Right lung (tissue), 5 donors: ENCODE measurements around the gene ACLY. TPM values are rescaled to one million over a fixed set of nuclear protein-coding genes. Genes with fewer than 3 reads are reported as not detected.
"Not testable (repeated sequence)": the region's sequence is repeated elsewhere in the genome, so short reads cannot be mapped to it uniquely, and the experiment has no call there.

Experiments used
- DNase-seq, 2 donors: peaks; one replicate each; pipeline ENCODE4 v3.0.0-alpha.2; 2013
- polyA plus RNA-seq, 5 donors: library from polyadenylated mRNA; unstranded; fragments of 120-200 nt; gene quantifications; one replicate each; pipeline versions ENCODE4 v1.2.1 to v1.2.3, GENCODE V29; 2013; ENCODE audit warnings: inconsistent platforms in 1 of 5, low replicate concordance in 1 of 5; ENCODE audit not compliant: insufficient read length in 5 of 5, insufficient read depth in 1 of 5

ACLY gene
- polyA plus RNA-seq, 5 donors: 69.8 to 87.7 (median 72.1) TPM

DNA sequence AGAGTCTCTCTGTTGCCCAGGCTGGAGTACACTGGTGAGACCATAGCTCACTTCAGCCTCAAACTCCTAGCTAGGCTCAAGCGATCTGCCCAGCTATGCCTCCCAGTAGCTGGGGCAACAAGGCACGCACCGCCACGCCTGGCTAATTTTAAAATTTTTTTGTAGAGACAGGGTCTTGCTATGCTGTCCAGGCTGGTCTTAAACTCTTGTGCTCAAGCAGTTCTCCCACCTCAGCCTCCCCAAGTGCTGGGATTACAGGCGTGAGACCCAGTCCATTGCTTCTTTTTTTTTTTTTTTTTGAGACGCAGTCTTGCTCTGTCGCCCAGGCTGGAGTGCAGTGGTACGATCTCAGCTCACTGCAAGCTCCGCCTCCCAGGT is 44.5 kb downstream of the ACLY start:
- DNase-seq: not testable (repeated sequence)

DNA sequence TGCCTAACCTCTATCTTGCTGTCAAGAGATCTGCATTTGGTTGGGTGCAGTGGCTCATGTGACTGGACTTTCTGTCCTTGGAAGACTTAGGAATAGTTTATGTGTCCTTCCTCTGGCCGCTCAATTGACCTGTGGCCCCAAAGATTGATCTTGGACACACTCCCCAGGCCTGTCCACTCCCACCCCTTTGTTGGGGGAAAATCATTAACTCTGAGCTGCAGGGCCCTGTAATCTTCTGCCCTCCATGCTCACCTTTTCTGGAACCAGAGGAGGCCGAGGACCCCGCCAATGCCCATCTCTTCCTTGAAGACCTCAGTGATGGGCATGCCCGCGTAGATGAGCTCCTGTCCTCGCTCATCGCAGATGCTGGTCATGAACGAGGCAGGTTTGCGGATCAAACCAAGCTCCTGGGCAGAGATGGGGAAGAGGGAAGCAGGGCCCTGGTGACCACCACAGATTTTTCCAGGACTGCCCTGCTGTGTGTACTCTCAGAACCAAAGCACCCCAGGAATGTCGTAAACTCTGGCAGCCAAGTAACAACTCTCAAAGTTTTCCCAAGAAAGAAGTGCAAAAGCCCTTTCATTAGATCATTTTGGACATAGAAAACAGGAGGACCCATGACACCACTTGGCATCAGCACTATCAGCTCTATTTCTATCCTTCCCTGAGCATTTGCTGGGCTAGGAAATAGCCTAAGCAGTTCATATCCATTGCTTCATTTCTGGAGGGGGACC is 45.0 kb downstream of the ACLY start:
- DNase-seq: no peak

DNA sequence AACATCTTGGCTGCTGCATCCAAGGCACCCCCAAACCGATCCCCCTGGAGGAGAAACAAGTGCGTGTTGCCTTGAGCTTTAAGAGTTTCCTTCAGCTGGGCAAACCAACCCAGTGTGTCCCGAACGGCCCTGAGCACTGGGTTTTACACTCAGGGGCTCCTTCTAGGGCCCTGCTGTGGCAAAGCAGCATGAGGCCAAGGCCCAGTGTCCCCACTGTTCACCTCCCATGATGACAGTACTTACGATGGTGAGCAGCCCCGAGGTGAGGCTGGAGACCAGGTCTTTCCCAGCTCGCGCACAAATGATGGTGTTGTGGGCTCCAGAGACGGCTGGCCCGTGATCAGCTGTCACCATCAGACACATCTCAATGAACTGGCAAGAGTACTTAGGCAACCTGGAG is 47.0 kb downstream of the ACLY start:
- no peak for DNase-seq

DNA sequence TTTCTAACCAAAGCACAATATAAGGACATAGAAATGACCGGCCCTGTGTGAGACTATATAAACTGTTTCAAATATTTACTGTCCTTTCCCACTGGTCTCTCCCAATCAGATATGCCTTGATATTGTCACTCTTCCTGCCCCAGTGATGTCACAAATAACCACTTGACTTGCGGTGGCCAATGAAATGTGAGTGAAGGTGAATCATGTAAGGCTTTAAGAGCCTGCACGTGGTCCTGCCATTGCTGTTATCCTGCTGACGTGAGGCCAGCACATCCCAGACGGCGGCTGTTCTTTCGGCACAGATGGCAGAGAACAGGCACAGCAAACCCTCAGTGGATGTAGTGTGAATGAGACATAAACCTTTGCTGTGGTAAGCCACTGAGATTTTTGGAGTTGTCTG is 48.1 kb downstream of the ACLY start:
- DNase-seq: no peak

DNA sequence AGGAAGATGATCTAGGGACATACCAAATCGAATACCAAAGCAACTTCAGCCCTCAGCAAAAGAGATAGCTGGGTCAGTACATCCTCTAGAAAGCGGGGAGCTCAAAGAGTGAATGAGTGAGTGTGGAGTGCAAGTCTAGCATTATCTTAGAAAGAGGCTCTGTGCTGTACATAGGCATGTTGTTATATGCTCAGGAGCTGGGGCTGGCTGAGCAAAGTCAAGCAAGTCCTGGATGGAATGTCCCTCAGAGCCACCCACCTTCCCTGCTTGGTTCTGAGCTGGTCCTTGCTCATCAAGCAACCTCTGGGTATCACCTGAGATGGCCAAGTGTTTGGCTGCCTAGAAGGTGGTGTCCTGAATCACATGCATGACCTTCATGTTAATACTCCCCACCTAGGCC is 48.7 kb downstream of the ACLY start:
- no peak for DNase-seq

DNA sequence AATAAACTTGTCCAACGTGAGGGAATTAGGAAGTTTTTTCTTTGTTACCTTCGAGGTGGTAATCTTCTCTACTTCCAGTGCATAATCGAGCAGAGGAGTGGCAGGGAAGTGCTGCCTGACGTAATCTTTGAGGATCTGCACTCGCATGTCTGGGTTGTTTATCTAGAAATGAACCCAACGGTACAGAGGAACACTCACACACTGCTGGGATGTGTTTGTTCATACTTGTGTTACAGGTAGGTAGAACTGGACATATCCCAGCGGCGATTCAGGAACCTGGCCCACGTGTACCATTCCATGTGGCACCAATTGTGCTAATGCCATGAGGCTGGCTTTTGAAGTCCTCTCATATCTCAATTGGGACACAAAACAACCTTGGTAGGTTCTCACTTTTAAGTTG is 49.3 kb downstream of the ACLY start:
- no peak for DNase-seq

DNA sequence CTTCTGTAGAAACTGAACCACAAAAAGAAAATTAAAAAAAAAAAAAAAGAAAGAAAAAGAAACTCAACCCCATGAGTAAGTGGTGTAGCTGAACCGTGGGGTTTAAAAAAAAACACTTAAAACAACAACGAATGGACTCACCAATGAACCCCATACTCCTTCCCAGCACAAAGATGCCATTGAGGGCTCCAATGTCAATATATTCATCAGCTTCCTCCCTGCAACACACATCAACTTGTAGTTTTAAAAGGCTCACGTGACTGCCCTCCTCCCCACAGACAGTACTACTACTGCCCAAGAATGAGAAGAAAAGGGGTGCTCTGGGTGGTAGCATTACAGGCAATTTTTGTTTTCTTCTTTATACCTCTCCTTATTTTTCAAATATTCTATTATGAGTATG is 50.2 kb downstream of the ACLY start:
- DNase-seq: no peak

DNA sequence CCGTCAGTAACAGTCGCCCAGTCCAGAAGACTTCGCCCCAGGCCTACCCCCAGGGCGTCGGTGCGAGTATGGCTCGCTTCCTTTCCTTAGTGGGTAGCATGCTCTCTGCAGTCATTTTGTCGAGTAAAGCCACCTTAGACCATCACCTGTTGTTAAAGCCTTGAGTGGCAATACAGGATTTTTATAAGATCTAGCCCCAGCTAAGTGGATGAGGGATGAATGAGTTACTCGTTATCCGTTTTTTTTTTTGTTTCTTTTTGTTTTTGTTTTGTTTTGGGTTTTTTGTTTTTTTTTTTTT is 53.2 kb downstream of the ACLY start:
- DNase-seq: no peak

DNA sequence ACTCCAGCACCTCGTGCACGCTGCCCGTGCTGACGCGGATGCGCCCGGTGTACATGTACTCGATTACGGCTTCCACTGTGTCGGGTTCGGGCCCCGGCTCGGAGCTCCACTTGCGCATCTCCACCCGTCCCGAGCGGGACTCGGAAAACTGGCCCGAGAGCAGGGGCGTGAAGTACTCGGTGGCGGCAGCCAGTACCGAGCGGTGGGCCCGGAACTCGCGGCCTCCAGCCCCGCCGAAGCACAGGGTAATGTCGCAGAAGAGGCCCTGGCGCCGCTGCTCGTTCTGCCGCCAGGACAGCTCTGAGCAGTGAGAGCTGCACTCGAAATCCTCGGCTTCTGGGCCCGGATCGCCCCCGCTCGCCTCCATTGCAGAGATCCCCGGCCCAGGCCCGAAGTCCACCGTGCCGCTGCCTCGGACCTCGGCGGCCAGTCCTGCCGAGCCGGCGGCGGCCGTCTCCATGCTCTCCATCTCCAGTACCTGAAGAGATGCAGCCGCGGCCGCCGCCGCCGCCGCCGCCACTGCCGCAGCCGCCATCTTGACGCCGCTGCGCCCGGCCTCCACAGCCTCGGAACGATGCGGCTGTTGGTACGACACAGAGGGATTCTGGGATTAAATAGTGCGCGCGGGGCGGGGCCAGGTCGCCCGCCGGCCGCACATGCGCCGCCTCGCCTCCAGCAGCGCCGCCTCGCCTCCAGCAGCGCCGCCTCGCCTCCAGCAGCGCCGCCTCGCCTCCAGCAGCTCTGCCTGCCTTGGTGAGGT is 53.7 kb downstream of the ACLY start, which contains the start of gene KLHL11:
Gene KLHL11 (minus strand): TSS at position 588 of the 760 bp plus-strand sequence. CDS start 53 bp downstream, at position 535.
- DNase-seq: peak; percentile 82 to 87

DNA sequence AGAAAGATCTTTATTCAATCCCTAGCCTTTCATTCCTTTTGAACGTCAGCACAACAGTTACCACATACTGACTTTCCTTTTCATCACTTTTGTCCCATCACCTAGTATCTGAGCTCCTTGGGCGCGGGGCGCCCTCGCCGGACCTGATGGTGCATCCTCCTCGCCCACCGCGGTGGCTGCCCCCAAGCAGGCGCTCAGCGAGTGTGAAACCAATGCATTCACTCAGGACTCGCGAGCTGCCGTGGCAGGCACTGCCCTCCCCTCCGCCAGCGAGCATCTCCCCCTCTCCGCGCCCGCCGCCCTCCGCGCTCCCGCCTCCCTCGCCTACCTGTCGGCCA is 54.3 kb downstream of the ACLY start:
- DNase-seq: peak in 1 of 2 donors; percentile 32

DNA sequence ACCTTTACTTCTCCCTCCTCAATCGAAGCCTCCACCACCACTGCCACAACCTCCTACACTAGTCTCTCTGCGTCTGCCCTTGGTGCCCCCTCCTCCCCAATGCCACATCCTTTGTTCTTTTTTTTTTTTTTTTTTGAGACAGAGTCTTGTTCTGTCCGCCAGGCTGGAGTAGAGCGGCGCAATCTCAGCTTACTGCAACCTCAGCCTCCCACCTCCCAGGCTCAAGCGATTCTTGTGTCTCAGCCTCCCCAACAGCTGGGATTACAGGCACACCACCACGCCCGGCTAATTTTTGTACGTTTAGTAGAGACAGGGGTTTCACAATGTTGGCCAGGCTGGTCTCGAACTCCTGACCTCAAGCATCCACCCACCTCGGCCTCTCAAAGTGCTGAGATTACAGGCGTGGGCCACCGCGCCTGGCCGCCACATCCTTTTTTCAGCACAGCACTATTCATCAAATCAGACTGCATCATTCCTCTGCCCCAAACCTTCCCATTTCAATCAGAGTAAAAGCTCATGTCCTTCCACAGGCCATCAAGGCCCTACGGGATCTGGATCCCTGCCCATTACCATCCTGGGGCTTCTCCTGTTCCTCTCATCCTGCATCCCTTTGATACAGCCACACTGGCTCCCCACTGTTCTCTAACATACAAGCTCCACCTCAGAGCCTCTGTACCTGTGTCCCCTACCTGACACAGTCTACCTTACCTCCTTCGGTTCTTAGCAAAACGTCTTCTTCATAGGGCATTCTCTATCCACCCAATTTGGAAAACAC is 55.5 kb downstream of the ACLY start:
- no peak for DNase-seq

DNA sequence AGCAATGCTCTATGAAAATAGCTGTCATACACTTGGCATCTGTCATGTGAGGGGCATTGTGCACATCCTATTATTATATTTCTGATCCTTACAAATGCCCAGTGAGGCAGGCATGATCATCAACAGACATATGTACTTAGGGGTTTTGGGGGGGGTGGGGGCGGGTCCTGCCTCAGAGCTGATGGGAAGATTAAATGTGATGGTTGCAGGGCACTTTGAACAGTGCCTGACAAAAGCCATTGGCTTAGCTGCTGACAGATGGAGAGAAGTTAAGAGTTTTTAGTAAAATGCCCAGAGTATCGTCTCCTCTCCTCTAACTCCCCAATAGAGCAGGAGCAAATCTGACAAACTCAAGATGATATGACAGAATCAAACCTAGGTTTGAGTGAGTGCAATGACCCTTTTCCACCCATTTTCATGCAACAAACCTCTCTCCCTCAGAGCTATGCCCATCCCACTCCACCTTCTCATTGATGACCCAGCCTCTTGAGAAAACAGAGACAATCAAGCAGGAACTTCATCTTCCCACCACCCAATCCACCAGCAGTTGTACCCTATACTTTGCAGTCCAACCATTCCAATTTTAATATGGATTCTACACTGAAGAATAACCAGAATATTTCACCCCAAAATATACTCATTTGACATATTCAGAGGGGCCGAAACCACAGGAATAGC is 58.4 kb downstream of the ACLY start:
- DNase-seq: no peak

DNA sequence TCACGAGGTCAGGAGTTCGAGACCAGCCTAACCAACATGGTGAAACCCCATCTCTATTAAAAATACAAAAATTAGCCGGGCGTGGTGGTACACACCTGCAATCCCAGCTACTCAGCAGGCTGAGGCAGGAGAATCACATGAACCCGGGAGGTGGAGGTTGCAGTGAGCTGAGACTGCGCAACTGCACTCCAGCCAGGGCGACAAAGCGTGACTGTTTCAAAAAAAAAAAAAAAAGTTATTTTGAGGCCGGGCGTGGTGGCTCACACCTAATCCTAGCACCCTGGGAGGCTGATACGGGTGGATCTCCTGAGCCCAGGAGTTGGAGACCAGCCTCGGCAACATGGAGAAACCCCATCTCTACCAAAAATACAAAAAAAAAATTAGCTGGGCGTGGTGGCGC is 67.4 kb downstream of the ACLY start:
- DNase-seq: not testable (repeated sequence)

DNA sequence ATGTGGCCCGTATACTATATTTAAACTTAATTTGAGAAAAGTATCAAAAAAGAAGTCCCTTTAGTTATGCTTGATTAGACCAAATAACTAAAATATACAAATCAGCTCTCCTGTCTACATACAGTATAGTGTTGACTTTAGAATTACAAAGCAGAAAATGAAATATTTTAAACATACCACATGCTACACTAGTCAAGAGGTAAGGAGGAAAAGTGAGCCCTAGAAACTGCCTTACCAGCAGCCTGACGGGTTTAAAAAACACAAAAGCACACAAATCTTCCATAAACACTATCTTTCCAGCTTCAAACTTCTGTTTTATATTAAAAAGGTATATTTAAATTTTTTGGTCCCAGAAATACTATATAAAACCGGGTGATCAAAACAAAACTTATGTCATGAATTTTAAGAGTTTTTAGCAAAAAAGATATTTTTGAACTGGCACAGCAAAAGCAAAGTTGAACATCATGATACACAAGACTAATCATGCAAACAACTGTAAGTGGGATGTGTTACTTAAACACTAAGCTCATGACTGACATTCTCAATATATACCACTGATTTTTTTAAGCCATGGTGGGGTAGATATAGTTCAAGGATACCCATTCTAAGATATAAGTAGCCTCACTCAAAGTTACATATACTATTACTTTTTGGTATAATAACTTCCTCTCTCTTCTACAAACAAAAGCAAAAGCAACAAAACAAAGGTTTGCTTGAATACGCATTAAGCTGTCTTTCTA is 69.3 kb downstream of the ACLY start:
- DNase-seq: no peak

DNA sequence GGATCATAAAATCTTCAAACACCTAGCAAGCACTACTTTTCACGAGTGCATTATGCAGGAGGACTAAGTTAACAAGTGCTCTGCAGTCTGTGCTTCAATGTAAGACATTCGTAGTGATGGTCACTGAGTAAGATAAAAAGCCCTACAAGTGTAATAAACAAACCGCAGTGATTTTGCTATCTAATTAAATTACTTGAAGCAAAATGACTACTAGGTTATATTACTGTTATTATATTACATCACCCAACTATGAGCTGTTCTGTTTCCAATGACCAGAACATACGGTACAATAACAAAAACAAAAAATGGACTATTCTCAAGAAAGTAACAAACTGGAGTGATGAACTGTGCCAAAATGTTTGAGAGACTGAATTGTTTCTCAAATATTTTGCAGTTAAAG is 70.0 kb downstream of the ACLY start:
- DNase-seq: no peak

DNA sequence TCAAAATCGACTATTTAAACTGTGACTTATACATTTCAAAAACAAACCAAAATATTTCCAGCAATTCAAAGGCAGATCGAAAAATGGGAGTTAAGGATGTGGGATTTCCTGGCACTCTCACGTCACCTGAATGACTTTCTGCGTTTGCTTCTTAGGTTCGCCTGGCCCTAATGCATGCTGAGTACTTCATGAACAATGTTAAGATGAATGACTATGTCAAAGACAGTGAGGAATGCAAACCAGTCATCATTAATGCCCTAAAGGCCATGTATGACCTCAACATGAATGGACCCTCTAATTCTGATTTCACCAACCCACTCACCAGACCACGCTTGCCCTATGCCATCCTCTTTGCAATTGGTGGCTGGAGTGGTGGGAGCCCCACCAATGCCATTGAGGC is 73.8 kb downstream of the ACLY start:
- DNase-seq: no peak

DNA sequence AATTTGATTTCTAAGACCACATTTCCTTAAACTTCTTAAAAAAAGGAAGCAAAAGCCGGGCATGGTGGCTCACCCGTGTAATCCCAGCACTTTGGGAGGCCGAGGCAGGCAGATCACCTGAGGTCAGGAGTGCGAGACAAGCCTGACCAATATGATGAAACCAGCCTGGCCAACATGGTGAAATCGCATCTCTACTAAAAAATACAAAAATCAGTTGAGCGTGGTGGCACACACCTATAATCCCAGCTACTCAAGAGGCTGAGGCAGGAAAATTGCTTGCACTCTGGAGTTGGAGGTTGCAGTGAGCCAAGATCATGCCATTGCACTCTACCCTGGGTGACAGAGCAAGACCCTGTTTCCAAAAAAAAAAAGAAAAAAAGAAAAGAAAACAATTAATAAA is 78.0 kb downstream of the ACLY start:
- DNase-seq: not testable (repeated sequence)

DNA sequence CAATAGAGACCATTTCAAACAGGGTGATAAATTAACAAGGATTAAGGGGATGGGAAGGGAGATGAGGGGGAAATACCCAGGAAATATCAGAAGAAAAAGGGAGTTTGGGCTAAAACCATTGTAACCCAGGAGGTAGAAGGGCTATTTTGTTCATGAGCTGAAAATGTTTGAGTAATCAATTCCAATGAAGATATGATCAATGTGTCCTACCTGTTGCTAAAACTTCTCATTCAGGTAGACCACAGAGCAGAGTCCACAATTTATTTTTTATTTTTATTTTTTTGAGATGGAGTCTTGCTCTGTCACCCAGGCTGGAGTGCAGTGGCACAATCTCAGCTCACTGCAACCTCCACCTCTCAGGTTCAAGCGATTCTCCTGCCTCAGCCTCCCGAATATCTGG is 79.3 kb downstream of the ACLY start:
- DNase-seq: not testable (repeated sequence)

DNA sequence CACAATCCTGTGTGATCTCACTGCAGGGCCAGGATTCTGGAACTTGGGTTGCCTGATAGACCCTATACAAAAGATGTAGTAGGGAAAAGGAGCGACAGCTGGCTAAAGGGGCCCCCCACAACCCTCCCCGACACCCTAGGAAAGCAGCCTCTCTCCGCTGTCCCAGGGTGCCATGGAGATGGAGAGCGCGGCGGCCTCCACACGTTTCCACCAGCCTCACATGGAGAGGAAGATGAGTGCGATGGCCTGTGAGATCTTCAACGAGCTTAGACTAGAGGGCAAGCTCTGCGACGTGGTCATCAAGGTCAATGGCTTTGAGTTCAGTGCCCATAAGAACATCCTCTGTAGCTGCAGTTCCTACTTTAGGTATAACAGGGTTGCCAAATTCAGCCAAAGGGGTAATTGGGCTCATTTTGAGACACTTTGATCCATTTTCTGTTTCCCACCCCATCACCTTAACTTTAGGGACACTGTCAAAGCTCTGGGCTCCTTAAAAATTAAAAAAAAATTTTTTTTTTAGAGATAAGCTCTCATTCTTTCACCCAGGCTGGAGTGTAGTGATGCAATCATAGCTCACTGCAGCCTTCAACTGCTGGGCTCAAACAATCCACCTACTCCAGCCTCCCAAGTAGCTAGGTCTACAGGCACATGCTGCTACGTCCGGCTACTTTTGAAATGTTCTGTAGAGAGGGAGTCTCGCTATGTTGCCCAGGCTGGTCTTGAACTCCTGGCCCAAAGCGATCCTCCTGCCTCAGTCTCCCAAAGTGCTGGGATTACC is 80.8 kb downstream of the ACLY start, which contains the start of gene KLHL10:
Gene KLHL10 (plus strand): TSS at position 65 of the 778 bp plus-strand sequence. CDS start 108 bp downstream, at position 173.
- DNase-seq: no peak

DNA sequence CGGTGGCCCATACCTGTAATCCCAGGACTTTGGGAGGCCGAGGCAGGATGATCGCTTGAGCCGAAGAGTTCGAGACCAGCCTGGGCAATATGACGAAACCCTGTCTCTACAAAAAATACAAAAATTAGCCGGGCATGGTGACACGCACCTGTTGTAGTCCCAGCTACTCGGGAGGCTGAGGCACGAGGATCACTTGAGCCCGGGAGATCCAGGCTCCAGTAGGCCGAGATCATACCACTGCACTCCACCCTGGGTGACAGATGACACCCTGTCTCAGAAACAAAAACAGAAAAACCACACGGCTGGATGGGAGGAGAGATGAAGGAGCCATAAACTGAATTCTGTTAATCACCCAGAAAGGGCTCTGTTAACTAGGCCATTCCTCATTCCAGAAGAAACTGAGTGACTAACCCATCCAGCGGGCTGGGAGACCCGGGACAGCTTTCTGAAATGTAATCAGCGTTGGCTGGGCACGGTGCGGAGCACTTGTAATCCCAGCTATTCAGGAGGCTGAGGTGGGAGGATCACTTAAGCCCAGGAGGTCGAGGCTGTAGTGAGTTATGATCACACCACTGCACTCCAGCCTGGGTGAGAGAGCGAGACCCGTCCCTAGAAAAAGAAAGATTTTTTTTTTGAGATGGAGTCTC is 82.1 kb downstream of the ACLY start:
- no peak for DNase-seq
